ENCODE data around the gene PUM1.
A peak's percentile ranks its signal among the peaks of the same experiment; 100 is the strongest.
"Not testable (repeated sequence)": the region's sequence is repeated elsewhere in the genome, so short reads cannot be mapped to it uniquely, and the experiment has no call there.

PUM1 gene

DNA sequence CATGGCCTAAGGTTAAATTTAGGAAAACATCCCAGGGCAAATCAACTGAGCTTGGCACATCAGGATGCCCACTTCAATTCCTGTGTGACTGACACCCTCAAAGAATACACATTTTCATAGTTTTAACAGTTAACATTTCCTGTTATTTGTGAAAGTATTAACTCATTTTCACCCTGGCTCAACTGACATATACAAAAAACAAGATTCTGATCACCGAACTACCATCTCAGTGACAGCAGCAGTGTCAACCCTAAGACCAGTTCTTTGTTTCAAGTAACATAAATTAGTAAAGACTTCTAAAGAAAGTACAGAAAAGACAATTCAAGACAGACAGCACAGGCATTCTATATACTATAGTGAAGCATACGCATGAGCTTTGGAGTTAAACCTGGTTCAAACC is 88.0 kb downstream of the PUM1 start:
- Histone ChIP-seq H3K27me3 (no peaks in the 10 kb centered on the region), H3K4me1 (peaks cover 5% of the 10 kb centered on the region; the same call in 1 of the 2 replicates), H3K4me3 (ENCODE audit: low read depth, low read length) (no peak overlapping the region), H3K9me3 (no peaks in the 10 kb centered on the region), H3K36me3 (peaks cover 18% of the 10 kb centered on the region)
- DNase-seq, result no peak
- TF ChIP-seq, protein P1, sequence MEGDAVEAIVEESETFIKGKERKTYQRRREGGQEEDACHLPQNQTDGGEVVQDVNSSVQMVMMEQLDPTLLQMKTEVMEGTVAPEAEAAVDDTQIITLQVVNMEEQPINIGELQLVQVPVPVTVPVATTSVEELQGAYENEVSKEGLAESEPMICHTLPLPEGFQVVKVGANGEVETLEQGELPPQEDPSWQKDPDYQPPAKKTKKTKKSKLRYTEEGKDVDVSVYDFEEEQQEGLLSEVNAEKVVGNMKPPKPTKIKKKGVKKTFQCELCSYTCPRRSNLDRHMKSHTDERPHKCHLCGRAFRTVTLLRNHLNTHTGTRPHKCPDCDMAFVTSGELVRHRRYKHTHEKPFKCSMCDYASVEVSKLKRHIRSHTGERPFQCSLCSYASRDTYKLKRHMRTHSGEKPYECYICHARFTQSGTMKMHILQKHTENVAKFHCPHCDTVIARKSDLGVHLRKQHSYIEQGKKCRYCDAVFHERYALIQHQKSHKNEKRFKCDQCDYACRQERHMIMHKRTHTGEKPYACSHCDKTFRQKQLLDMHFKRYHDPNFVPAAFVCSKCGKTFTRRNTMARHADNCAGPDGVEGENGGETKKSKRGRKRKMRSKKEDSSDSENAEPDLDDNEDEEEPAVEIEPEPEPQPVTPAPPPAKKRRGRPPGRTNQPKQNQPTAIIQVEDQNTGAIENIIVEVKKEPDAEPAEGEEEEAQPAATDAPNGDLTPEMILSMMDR (IDR thresholded peaks at IDR 0.05; ENCODE audit: low read depth, low read length), result no peak

DNA sequence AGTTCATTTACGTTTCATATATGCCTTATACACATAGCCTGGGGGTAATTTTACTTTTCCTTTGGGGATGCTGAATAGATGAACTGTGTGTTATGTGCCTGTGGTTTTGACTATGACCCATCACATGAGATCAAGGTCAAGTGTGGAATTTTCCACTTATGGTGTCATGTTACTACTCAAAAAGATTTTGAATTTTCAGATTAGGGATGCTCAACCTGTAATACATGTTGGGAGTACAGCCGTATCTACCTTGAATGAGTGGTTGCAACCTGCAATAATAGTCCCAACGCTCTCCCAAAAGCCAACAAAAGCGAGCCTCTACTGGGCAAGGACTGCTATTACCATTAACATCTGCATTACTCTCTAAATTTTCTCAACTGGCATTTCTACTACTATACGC is 88.4 kb downstream of the PUM1 start:
- Histone ChIP-seq H3K27me3 (no peaks in the 10 kb centered on the region), H3K36me3 (peaks cover 18% of the 10 kb centered on the region), H3K9me3 (no peaks in the 10 kb centered on the region), H3K4me1 (peaks cover 5% of the 10 kb centered on the region; the same call in 1 of the 2 replicates), H3K4me3 (ENCODE audit: low read depth, low read length) (no peak overlapping the region)
- DNase-seq, result no peak
- TF ChIP-seq, protein P1 (IDR thresholded peaks at IDR 0.05; ENCODE audit: low read depth, low read length), result peak; percentile 22

DNA sequence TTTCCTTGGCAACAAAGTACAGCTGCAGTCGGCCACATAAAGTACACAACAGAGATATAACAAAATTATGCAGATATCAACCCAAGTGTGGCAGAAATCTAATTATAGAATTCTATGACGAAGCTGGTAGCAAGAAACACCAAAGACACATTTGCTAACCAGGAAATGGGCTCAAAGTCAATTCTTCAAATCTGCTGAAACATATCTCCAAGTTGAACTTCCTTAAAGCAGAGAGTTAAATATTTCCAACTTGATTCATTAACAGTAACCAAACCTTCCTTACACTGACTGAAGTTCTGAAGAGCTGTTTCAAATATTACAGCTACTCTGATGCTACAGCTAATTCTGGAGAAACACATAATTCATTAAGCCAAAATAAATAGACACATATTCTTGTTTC is 89.4 kb downstream of the PUM1 start:
- peaks cover 17% of the 10 kb centered on the region for H3K36me3 ChIP-seq
- TF ChIP-seq, protein P1 (IDR thresholded peaks at IDR 0.05; ENCODE audit: low read depth, low read length), result no peak
- H3K9me3 ChIP-seq, result no peaks in the 10 kb centered on the region
- H3K4me1 ChIP-seq, result peaks cover 5% of the 10 kb centered on the region; the same call in 1 of the 2 replicates
- no peaks in the 10 kb centered on the region for H3K27me3 ChIP-seq
- H3K4me3 ChIP-seq (ENCODE audit: low read depth, low read length), result no peak overlapping the region
- no peak for DNase-seq

DNA sequence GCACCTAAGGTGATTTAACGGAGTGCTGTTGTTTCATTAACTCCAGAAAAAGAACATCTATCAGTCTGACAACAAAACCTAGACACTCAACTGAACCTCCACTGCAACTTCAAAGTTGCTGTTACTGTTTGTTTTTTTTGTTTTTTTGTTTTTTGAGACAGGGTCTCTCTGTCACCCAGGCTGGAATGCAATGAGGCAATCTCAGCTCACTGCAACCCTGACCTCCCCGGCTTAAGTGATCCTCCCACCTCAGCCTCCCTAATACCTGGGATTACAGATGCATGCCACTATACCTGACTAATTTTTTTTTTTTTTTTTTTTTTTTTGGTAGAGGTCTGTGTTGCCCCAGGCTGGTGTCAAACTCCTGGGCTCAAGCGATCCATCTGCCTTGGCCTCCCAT is 90.3 kb downstream of the PUM1 start:
- TF ChIP-seq, protein P1 (IDR thresholded peaks at IDR 0.05; ENCODE audit: low read depth, low read length), result no peak
- no peaks in the 10 kb centered on the region for H3K27me3 ChIP-seq
- H3K36me3 ChIP-seq, result peaks cover 20% of the 10 kb centered on the region
- H3K4me1 ChIP-seq, result peaks cover 5% of the 10 kb centered on the region; the same call in 1 of the 2 replicates
- H3K9me3 ChIP-seq, result no peaks in the 10 kb centered on the region
- H3K4me3 ChIP-seq (ENCODE audit: low read depth, low read length), result no peak overlapping the region
- no peak for DNase-seq

DNA sequence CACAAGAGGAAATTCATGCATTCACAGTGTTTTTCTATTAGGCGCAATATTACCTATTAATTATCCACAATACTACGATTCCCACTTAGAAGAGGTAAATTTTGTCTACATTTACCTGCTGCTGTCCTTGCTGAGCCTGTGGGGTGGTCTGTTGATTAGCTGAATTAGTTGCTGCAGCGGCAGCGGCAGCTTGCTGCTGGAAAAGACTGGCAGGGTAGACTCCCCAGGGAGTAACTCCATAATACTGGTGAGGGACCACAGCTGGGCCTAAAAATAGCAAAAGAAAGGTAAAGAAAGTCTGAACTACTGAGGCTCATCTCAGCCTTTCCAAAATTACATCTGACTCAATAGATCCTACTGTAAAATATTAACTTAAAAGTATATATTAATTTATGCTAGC is 91.0 kb downstream of the PUM1 start:
- H3K36me3 ChIP-seq, result peaks cover 22% of the 10 kb centered on the region
- TF ChIP-seq, protein P1 (IDR thresholded peaks at IDR 0.05; ENCODE audit: low read depth, low read length), result no peak
- no peaks in the 10 kb centered on the region for H3K9me3 ChIP-seq
- no peak overlapping the region for H3K4me3 ChIP-seq (ENCODE audit: low read depth, low read length)
- no peaks in the 10 kb centered on the region for H3K27me3 ChIP-seq
- peak; percentile 53 for DNase-seq
- H3K4me1 ChIP-seq, result peaks cover 5% of the 10 kb centered on the region; the same call in 1 of the 2 replicates

DNA sequence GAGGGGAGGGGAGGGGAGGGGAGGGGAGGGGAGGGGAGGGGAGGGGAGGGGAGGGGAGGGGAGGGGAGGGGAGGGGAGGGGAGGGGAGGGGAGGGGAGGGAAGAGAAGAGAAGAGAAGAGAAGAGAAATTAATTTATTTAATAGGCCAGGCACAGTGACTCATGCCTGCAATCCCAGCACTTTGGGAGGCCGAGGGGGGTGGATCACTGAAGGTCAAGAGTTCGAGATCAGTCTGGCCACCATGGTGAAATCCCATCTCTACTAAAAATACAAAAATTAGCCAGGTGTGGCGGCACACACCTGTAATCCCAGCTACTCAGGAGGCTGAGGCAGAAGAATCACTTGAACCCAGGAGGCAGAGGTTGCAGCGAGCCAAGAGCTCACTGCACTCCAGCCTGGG is 93.2 kb downstream of the PUM1 start:
- H3K27me3 ChIP-seq; H3K9me3 ChIP-seq; DNase-seq; H3K4me3 ChIP-seq (ENCODE audit: low read depth, low read length): not testable (repeated sequence)
- Histone ChIP-seq H3K4me1 (peaks cover 14% of the 10 kb centered on the region), H3K36me3 (peaks cover 16% of the 10 kb centered on the region)

DNA sequence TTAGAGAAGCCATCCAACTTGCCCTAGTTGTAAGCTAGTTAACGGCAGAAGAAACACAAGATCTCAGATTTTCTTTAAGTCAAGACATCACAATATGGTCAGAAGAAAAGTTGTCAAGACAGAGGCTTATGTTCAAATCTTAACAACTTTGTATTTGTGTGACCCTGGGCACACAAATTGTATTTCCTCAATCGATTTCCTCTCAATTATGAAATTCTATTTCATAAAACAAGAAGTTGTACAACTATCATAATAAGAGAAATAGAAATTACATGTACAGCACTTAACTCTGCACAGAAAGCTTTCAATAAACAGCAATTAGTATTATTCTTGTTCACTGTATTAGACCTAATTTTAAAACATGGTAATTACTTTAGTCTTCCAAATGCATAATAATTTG is 94.0 kb downstream of the PUM1 start:
- Histone ChIP-seq H3K4me1 (peaks cover 15% of the 10 kb centered on the region), H3K27me3 (no peaks in the 10 kb centered on the region), H3K36me3 (peaks cover 16% of the 10 kb centered on the region)

More for the DNA sequence above, 94.0 kb downstream of the PUM1 start:
- no peak overlapping the region for H3K4me3 ChIP-seq (ENCODE audit: low read depth, low read length)
- DNase-seq, result no peak
- TF ChIP-seq, protein P1 (IDR thresholded peaks at IDR 0.05; ENCODE audit: low read depth, low read length), result no peak
- H3K9me3 ChIP-seq, result no peaks in the 10 kb centered on the region
